Globus pallidus (tissue), 1 donor: ENCODE measurements around the gene AKT1.
"Not testable (repeated sequence)": the region's sequence is repeated elsewhere in the genome, so short reads cannot be mapped to it uniquely, and the experiment has no call there.

ENCODE experiments used
- DNase-seq: peaks from one replicate; pipeline ENCODE4 v3.0.0-alpha.2; 2015; ENCODE audit warnings: low spot score

AKT1 gene

GRCh38 chr14:104818714-104819161 is 23.2 kb upstream of the AKT1 start:
- DNase-seq = no peak

GRCh38 chr14:104817930-104818713 is 22.6 kb upstream of the AKT1 start:
- no peak for DNase-seq

GRCh38 chr14:104816616-104816884 is 21.0 kb upstream of the AKT1 start:
- DNase-seq = no peak

- not testable (repeated sequence) for DNase-seq
Observed at GRCh38 chr14:104814701-104815100, 19.2 kb upstream of the AKT1 start.

GRCh38 chr14:104813286-104813685 is 17.7 kb upstream of the AKT1 start:
- DNase-seq = no peak

- no peak for DNase-seq
Observed at GRCh38 chr14:104810316-104810715, 14.8 kb upstream of the AKT1 start.

- DNase-seq = no peak
Observed at GRCh38 chr14:104808456-104808855, 12.9 kb upstream of the AKT1 start.

GRCh38 chr14:104806625-104807465 is 11.3 kb upstream of the AKT1 start:
- DNase-seq = no peak

- no peak for DNase-seq
Observed at GRCh38 chr14:104805941-104806624, 10.5 kb upstream of the AKT1 start.

- no peak for DNase-seq
Observed at GRCh38 chr14:104805326-104805678, 9.8 kb upstream of the AKT1 start.

- no peak for DNase-seq
Observed at GRCh38 chr14:104804481-104805325, 9.2 kb upstream of the AKT1 start.

- no peak for DNase-seq
Observed at GRCh38 chr14:104803912-104804410, 8.4 kb upstream of the AKT1 start.

- DNase-seq = no peak
Observed at GRCh38 chr14:104803280-104803911, 7.8 kb upstream of the AKT1 start.

GRCh38 chr14:104802394-104803184 is 7.0 kb upstream of the AKT1 start:
- DNase-seq = no peak

- DNase-seq = no peak
Observed at GRCh38 chr14:104801520-104802393, 6.2 kb upstream of the AKT1 start.

- no peak for DNase-seq
Observed at GRCh38 chr14:104800771-104801519, 5.4 kb upstream of the AKT1 start, which contains the start of gene ZBTB42. Gene ZBTB42 (plus strand): TSS chr14:104801101. CDS start chr14:104801198, 97 bp downstream.

- DNase-seq = no peak
Observed at GRCh38 chr14:104800015-104800770, 4.6 kb upstream of the AKT1 start.
